Kidney epithelial cell (primary cell): Measurements from ENCODE around the gene CXCL13. TPM values are rescaled to one million over a fixed set of nuclear protein-coding genes. Genes with fewer than 3 reads are reported as not detected.
"Not testable (repeated sequence)": the region's sequence is repeated elsewhere in the genome, so short reads cannot be mapped to it uniquely, and the experiment has no call there.

ENCODE experiments used
- DNase-seq: peaks from one replicate; pipeline ENCODE4 v3.0.0-alpha.2; 2010; ENCODE audit warnings: low read depth
- H3K27me3 ChIP-seq: 2 replicates; pipeline ENCODE4 v1.6.0; 2011; ENCODE audit warnings: low read length; ENCODE audit not compliant: control insufficient read depth, insufficient read depth
- H3K36me3 ChIP-seq: 2 replicates; pipeline ENCODE4 v1.5.1; 2011; ENCODE audit warnings: low read length; ENCODE audit not compliant: control insufficient read depth, insufficient read depth
- H3K4me3 ChIP-seq: 2 replicates; pipeline ENCODE4 v1.5.1; 2011; ENCODE audit warnings: low read depth, mild to moderate bottlenecking, control low read depth, low read length
- total RNA-seq: library from RNA; depleted of rRNA; stranded (reverse); fragments of >200 nt; gene quantifications from 2 replicates; pipeline ENCODE4 v1.2.3, GENCODE V29; 2015
- TF ChIP-seq, protein P1 (sequence below): IDR thresholded peaks from 2 replicates; pipeline ENCODE4 v1.5.1; 2011; ENCODE audit warnings: mild to moderate bottlenecking, moderate library complexity, low read length, control low read depth, inconsistent platforms; ENCODE audit not compliant: insufficient read depth, poor library complexity, severe bottlenecking

The CXCL13 gene, protein sequence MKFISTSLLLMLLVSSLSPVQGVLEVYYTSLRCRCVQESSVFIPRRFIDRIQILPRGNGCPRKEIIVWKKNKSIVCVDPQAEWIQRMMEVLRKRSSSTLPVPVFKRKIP
- not detected in 2 replicates for total RNA-seq

DNA sequence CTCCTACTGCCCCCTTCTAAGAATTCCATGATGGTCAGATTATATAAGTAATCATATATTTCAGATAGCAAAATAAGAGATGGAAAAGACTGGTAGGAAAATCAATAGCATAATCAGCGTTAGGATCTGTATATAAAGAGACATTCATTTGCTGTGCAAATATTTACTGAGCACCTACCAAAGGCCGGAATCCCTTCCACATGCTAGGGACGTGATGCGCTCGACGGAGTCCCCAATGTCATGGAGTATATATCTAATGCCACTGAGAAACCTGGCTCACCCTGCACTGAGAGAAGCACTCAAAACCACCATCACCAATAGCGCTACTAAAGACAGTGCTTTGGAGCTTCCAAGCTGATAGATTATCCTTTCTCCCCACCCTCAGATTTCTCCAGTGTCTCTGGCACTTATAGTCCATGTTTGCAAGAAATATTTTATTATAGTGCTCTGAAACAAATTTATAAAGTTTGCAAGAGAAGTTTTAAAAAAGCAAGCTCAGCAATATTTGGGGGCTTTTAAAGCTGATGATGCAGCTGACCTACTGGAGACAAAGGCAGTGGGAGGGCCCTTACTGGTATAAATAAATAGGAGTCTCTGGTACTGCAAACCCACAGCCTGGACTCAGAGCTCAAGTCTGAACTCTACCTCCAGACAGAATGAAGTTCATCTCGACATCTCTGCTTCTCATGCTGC, at the start of gene CXCL13:
Gene CXCL13, plus strand, starts transcription at position 611 of the 693 bp plus-strand sequence. Its CDS starts 46 bp downstream, at position 657.
- DNase-seq: no peak
- TF ChIP-seq, protein P1, sequence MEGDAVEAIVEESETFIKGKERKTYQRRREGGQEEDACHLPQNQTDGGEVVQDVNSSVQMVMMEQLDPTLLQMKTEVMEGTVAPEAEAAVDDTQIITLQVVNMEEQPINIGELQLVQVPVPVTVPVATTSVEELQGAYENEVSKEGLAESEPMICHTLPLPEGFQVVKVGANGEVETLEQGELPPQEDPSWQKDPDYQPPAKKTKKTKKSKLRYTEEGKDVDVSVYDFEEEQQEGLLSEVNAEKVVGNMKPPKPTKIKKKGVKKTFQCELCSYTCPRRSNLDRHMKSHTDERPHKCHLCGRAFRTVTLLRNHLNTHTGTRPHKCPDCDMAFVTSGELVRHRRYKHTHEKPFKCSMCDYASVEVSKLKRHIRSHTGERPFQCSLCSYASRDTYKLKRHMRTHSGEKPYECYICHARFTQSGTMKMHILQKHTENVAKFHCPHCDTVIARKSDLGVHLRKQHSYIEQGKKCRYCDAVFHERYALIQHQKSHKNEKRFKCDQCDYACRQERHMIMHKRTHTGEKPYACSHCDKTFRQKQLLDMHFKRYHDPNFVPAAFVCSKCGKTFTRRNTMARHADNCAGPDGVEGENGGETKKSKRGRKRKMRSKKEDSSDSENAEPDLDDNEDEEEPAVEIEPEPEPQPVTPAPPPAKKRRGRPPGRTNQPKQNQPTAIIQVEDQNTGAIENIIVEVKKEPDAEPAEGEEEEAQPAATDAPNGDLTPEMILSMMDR: no peak
- H3K4me3 ChIP-seq: no peak within 1 kb of the TSS
- no peaks in the 10 kb centered on the region for H3K36me3 ChIP-seq
- H3K27me3 ChIP-seq: peaks cover 7% of the 10 kb centered on the region

DNA sequence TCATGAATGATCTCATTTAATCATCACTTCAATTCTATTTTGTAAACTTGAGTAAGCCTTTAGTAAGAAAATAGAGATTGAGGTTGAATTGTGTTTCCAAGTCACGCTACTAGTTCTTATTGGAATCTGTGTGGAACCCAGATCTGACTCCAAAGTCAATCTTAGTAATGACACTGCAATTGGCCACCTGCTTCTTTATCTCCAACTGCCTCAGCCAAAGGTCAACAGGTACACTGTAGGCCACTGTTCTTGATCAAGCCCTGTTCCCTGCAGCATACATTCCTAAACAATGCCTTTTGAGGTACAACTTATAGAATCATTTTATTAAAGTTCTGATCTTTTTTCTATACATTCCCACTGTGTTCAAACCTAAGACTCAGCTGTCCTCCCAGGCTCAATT, 45.5 kb upstream of the CXCL13 start:
- TF ChIP-seq, protein P1: no peak
- H3K36me3 ChIP-seq: no peaks in the 10 kb centered on the region
- DNase-seq: no peak
- H3K4me3 ChIP-seq: no peak overlapping the region
- no peaks in the 10 kb centered on the region for H3K27me3 ChIP-seq

DNA sequence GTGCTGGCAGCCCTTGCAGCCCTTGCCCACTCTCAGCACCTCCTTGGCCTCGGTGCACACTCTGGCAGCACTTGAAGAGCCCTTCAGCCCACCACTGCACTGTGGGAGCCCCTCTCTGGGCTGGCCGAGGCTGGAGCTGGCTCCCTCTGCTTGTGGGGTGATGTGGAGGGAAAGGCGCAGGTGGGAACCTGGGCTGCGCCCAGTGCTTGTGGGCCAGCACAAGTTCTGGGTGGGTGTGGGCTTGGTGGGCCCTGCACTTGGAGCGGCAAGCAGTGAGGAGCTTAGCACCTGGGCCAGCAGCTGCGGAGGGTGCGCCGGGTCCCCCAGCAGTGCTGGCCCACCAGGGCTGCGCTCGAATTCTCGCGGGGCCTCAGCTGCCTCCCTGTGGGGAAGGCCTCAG, 43.9 kb upstream of the CXCL13 start:
- H3K27me3 ChIP-seq, H3K4me3 ChIP-seq, DNase-seq, H3K36me3 ChIP-seq: not testable (repeated sequence)

DNA sequence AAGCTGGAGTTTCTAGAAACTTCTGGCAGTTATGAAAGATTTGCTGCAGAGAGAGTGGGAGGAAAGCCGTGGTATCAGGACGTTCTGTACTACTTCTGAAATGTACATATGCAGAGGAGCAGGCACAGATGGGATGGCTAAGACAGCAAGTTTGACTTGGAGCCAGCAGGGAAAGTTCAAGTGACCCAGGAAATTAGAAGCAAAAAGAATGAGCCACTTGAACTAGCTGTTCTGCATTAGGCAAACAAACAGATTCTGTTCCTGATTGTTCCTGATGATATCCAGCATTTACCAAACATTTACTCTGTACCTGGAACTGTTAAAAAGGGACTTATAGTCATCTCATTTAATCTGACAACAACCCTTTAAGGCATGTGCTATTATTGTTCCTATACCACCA, 41.4 kb upstream of the CXCL13 start:
- no peak for DNase-seq
- no peak overlapping the region for H3K4me3 ChIP-seq

DNA sequence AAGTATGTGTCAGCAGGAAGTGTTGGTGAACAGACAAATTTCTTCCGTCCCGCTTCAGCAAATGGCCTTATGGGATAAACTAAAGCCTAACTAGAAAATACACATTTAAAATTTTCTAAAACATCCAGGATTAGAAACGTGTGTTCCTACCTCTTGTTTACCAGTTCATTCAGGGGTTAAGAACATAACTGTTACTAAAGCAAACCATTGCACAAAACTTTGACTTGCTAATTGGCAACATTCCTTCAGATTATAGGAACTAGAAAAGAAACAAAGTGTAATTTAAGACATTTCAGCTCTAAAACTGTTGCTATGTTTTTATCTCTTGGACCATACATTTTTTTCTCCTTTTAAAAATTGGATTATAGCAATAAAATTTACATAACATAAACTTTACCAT, 39.5 kb upstream of the CXCL13 start:
- no peaks in the 10 kb centered on the region for H3K36me3 ChIP-seq
- H3K27me3 ChIP-seq: no peaks in the 10 kb centered on the region
- TF ChIP-seq, protein P1: no peak
- no peak overlapping the region for H3K4me3 ChIP-seq
- DNase-seq: no peak

More for the DNA sequence above, 41.4 kb upstream of the CXCL13 start:
- H3K27me3 ChIP-seq: no peaks in the 10 kb centered on the region
- no peaks in the 10 kb centered on the region for H3K36me3 ChIP-seq
- TF ChIP-seq, protein P1: no peak

DNA sequence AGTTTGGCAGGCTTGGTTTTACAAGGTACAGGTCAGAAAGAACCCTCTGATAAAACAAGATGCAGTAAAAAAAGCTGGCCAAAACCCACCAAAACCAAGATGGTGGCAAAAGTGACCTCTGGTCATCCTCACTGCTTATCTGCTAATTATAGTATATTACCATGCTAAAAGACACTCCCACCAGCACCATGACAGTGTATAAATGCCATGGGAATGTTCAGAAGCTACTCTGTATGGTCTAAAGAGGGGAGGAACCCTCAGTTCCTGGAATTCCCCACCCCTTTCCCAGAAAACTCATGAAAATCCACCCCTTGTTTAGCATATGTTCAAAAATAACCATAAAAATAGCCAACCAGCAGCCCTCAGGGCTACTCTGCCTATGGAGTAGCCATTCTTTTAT, 38.1 kb upstream of the CXCL13 start:
- Histone ChIP-seq H3K27me3 (no peaks in the 10 kb centered on the region), H3K36me3 (no peaks in the 10 kb centered on the region), H3K4me3 (no peak overlapping the region)
- DNase-seq: no peak
- TF ChIP-seq, protein P1: no peak

DNA sequence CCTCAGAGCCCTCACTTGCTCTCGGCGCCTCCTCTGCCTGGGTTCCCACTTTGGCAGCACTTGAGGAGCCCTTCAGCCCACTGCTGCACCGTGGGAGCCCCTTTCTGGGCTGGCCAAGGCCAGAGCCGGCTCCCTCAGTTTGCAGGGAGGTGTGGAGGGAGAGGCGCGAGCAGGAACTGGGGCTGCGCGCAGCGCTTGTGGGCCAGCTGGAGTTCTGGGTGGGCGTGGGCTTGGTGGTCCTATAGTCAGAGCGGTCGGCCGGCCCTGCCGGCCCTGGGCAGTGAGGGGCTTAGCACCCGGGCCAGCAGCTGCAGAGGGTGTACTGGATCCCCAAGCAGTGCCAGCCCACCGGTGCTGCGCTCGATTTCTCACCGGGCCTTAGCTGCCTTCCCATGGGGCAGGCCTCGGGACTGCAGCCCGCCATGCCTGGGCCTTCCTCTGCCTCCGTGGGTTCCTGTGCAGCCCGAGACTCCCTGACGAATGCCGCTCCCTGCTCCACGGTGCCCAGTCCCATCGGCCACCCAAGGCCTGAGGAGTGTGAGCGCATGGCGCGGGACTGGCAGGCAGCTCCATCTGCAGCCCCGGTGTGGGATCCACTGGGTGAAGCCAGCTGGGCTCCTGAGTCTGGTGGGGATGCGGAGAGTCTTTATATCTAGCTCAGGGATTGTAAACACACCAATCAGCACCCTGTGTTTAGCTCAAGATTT, 35.0 kb upstream of the CXCL13 start:
- not testable (repeated sequence) for H3K4me3 ChIP-seq, DNase-seq, H3K27me3 ChIP-seq

More for the DNA sequence above, 35.0 kb upstream of the CXCL13 start:
- not testable (repeated sequence) for H3K36me3 ChIP-seq
